Right atrium auricular region (tissue), 2 donors: ENCODE data around the gene HEPN1. TPM values are rescaled to one million over a fixed set of nuclear protein-coding genes. Genes with fewer than 3 reads are reported as not detected.

ENCODE experiments used
- DNase-seq: peaks from one replicate; pipeline ENCODE4 v3.0.0-alpha.2; 2019; ENCODE audit warnings: low spot score
- H3K27ac ChIP-seq, 2 donors: fragments of 200-600 bp; sonication (generic); 1 replicate in 1 of 2; 2 replicates in 1 of 2; pipeline ENCODE4 v1.5.1; 2016 to 2019
- H3K27me3 ChIP-seq, 2 donors: fragments of 200-600 bp; sonication (generic); one replicate each; pipeline versions ENCODE4 v1.5.1 to v1.6.0; 2017 to 2019
- H3K36me3 ChIP-seq: fragments of 200-600 bp; sonication (generic); one replicate; pipeline ENCODE4 v1.5.1; 2016
- H3K4me1 ChIP-seq, 2 donors: fragments of 200-600 bp; sonication (generic); one replicate each; pipeline versions ENCODE4 v1.5.1 to v1.6.0; 2017 to 2019
- H3K4me3 ChIP-seq, 2 donors: fragments of 200-600 bp; sonication (generic); 1 replicate in 1 of 2; 2 replicates in 1 of 2; pipeline ENCODE4 v1.5.1; 2017 to 2019; ENCODE audit warnings: mild to moderate bottlenecking in 1 of 2, moderate library complexity in 1 of 2
- H3K9me3 ChIP-seq, 2 donors: fragments of 200-600 bp; sonication (generic); one replicate each; pipeline ENCODE4 v1.5.1; 2019
- CTCF ChIP-seq, 2 donors: fragments of 200-600 bp; sonication (generic); IDR thresholded peaks; one replicate each; pipeline ENCODE4 v1.5.1; 2019; ENCODE audit warnings: antibody characterized with exemption in 2 of 2
- total RNA-seq, 2 donors: library from RNA; depleted of rRNA; stranded (reverse); fragments of >200 nt; gene quantifications; one replicate each; pipeline ENCODE4 v1.1.0, GENCODE V29; 2016

Gene HEPN1
- total RNA-seq, 2 donors from 2014 or later: not detected

GRCh38 chr11:124935548-124936514 lies 16.8 kb downstream of the HEPN1 start, which contains the start of gene HEPACAM:
Gene HEPACAM, minus strand, starts transcription at chr11:124936047. Its CDS starts 41 bp downstream, at chr11:124936006.
- H3K4me3 ChIP-seq: no peak within 1 kb of the TSS
- no peak for TF ChIP-seq CTCF (IDR thresholded peaks at IDR 0.05)

GRCh38 chr11:124937336-124937935 lies 18.4 kb downstream of the HEPN1 start:
- no peaks in the 10 kb centered on the region for H3K4me1 ChIP-seq
- H3K9me3 ChIP-seq: no peaks in the 10 kb centered on the region
- DNase-seq: no peak
- no peaks in the 10 kb centered on the region for H3K27me3 ChIP-seq
- TF ChIP-seq CTCF (IDR thresholded peaks at IDR 0.05): no peak
- no peaks in the 10 kb centered on the region for H3K36me3 ChIP-seq
- no peak overlapping the region for H3K27ac ChIP-seq
- no peak overlapping the region for H3K4me3 ChIP-seq

More at GRCh38 chr11:124935548-124936514, 16.8 kb downstream of the HEPN1 start, which contains the start of gene HEPACAM:
- Histone ChIP-seq H3K27me3 (no peaks in the 10 kb centered on the region), H3K36me3 (no peaks in the 10 kb centered on the region), H3K4me1 (no peaks in the 10 kb centered on the region), H3K27ac (no peak within 1 kb of the TSS), H3K9me3 (no peaks in the 10 kb centered on the region)
- no peak for DNase-seq

- Histone ChIP-seq H3K27me3 (no peaks in the 10 kb centered on the region), H3K4me1 (no peaks in the 10 kb centered on the region), H3K27ac (no peak overlapping the region), H3K4me3 (no peak overlapping the region), H3K36me3 (no peaks in the 10 kb centered on the region), H3K9me3 (no peaks in the 10 kb centered on the region)
- DNase-seq: no peak
- TF ChIP-seq CTCF (IDR thresholded peaks at IDR 0.05): no peak
Measured at GRCh38 chr11:124938206-124938765, 19.2 kb downstream of the HEPN1 start.

- no peaks in the 10 kb centered on the region for H3K27me3 ChIP-seq
- no peaks in the 10 kb centered on the region for H3K4me1 ChIP-seq
Measured at GRCh38 chr11:124938970-124939369, 19.9 kb downstream of the HEPN1 start.

GRCh38 chr11:124941703-124942102 lies 22.7 kb downstream of the HEPN1 start:
- TF ChIP-seq CTCF (IDR thresholded peaks at IDR 0.05): no peak
- H3K4me3 ChIP-seq: no peak overlapping the region
- no peaks in the 10 kb centered on the region for H3K9me3 ChIP-seq
- no peak for DNase-seq
- no peaks in the 10 kb centered on the region for H3K36me3 ChIP-seq
- no peaks in the 10 kb centered on the region for H3K4me1 ChIP-seq
- H3K27me3 ChIP-seq: no peaks in the 10 kb centered on the region
- H3K27ac ChIP-seq: no peak overlapping the region

More at GRCh38 chr11:124938970-124939369, 19.9 kb downstream of the HEPN1 start:
- Histone ChIP-seq H3K4me3 (no peak overlapping the region), H3K27ac (no peak overlapping the region), H3K9me3 (no peaks in the 10 kb centered on the region), H3K36me3 (no peaks in the 10 kb centered on the region)
- no peak for TF ChIP-seq CTCF (IDR thresholded peaks at IDR 0.05)
- no peak for DNase-seq
